GM19468 (cell line): Measurements from ENCODE around the gene MGAT3.

Source experiments
- ATAC-seq: cut with Tn5 transposase; IDR thresholded peaks from one replicate; pipeline ENCODE4 v1.9.1; 2021; ENCODE audit warnings: mild to moderate bottlenecking, moderate library complexity, moderate number of reproducible peaks; ENCODE audit not compliant: unreplicated experiment; ENCODE audit errors: extremely low read depth

The MGAT3 gene

DNA sequence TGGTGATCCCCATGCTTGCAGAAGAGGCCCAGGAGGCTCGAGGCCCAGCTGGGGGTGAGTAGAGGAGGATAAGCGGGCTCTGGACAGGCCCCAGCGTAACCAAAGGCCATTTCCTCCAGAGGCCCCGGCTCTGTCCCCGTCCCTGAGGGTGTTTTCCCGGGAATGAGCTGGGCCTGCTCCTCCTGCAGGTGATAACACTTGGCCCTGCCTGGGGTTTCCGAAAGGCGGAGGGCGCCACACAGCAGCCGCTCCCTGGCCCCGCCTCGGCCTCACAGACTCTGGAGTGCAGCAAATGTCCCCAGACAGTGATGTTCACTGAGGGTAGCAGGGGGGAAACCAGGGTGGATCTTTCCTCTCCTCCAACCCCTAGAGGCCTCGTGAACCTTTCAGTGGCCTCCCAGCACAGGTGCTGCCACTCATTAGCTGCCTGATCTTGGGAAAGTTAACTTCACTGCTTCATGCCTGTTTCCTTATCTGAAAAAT lies 10.5 kb upstream of the MGAT3 start:
- ATAC-seq, result no peak

DNA sequence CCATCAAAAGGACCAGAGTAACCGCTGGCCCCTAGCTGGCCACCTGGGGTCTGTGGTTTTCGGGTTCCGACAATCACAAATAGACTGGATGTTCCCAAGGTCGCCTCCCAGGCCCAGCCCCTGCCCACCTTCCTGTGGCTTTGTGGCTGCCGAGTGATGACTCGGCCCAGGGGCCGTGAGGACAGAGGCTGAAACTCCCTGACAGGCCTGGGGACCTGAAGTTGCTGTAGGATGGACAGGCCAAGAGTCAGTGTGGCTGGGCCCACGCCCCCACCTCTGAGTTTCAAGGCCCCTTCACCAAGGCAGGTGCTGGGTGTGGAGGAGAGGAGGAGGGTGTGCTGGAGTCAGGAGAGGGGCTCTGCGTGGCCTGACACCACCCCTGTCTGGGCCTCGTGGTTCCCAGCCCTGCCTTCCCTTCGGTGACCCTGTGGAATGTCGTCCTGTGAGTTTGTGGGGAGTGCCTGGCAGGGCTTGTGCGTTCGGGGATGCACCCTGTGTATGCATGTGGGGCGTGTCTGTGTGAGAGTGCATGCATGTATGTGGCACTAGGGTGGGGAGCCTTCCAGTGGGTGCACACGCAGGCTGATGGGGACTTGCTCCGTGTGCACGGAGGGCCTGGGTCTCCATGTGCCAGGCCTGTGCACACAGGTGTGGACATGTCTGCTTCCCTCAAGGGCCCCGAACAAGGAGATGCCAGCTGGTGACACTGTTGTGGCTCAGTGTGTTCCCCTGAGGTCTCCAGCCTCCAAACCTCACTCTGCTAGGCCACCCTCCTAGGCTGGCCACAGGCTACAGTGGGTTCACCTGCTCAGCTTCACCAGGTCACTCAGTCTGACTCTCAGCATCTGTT lies 8.4 kb upstream of the MGAT3 start:
- ATAC-seq, result no peak

DNA sequence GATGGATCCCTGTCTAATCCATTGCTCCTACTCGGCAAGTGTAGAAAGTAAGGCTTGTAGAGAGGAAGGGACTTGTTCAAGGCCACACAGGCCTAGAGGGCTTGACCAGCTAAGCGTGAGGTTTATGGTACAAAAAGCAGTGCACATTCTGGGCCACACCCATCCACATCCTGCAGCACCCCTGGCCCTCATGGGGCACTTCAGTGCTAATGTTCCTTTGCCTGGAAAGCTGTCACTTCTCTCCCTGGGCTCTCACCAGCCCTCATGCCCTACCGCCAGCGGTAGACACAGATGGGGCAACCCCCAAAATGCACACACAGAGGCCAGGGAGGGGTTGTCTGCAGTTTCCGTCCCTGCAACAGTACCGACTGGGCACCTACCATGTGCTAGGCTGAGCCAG lies 7.1 kb upstream of the MGAT3 start:
- no peak for ATAC-seq

DNA sequence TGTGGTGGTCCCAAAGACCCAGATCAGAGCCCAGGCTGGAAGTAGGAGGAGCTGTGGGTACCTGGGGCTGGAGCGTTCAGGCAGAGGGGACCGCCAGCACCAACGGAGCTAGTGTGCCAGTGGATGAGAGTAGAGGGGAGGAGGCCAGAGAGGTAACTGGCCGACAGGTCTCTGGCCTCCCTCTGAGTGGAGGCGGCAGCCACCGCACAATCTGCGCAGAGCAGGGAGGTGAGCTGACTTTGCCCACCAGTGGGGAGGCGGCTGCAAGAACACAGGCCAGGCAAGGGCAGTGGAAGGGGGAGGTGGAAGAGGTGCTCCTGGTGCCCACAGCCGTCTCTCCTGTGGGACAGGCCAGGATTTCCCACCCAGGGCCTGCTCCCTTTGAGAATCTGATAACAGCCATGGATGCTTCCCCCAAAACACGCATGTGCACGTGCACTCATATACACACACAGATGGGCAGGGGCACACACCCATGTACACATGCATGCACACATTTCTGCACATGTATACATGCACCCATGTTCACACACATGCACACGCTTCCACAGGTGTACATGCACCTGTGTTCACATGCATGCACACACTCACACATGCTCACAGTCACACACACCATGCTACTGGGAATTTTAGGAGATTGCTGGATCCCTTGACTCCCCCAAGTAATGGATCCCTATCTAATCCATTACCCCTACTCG lies 6.4 kb upstream of the MGAT3 start:
- no peak for ATAC-seq

DNA sequence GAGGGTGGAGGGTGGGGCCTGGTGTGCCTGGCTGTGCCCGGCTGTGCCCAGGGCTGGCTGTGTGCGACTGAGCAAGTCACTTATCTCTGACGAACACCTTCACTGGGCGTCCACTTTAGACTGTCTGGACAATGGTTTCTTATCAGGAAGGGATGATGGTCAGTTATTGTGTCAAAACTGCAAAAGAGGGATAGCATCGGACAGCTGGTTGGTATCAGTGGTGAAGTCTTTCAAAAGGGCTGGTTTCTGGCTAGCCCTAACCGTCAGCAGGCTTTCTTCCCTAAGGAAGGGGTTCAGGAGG lies 4.1 kb upstream of the MGAT3 start:
- ATAC-seq, result no peak

DNA sequence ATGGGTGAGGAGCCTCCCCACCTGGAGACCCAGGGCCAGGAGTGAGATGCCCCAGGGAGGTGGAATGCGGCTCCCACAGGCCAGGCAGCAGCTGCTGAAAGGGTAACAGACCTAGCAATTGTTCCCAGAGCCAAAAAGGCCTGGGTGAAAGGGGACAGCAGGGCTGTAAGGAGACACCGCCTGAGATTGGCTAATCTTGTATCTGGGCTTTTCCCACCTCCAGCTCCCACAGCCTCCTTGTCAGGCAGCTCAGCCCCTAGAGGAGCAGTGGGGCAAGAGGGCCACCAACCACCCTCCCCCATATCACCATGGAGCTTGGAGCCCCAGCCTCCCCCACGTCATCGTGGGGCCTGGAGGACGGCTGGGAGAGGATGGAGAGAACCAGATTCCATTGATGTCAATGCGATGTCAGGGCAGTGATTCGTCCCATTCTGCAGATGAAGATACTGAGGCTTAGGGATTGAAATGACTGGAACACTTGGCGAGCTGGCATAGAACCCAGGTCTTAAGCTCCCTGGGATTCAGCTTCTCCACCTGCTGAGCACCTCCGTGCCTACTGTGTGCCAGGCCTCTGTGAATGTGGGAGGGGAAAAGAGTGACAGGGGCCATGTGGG lies 2.9 kb upstream of the MGAT3 start:
- ATAC-seq, result no peak

DNA sequence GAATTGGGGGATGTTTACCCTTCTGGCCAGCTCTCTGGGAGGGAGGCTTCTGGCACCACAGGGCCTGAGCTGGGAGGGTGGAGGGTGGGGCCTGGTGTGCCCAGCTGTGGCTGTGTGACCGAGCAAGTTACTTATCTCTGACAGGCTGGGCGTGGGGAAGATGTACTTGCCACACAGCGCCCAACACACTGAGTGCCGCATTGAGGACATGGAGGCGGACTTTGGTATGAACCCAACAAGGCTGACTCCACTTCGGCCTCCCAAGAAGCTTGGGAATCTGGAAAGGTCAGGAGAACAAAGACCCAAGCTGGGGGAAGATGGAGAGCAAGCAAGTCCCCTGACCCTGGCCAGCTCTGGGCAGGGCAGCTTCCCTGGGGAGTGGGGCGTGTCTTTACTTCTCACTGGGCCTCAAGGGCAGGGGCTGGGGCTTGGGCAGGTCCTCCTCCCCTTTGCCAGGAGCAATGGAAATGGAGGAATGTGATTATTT lies 2.4 kb upstream of the MGAT3 start:
- ATAC-seq, result no peak

DNA sequence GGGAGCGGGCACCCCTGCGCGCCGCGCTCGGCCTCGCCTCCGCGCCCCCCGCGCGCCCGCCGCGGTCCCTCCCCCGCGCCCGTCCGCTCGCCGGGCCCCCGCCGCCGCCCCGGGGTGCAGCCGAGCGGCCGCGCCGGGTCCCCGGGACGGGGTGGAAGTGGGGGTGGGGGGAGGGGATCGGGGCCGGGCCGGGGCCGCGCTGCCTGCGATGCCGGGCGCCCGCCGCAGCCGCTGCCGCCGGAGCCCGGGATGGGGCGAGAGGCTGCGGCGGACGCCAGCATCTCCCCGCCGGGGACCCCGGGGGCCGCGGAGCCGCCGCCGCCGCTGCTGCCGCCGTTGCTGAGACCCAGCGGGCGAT lies 365 bp downstream of the MGAT3 start:
- no peak for ATAC-seq

DNA sequence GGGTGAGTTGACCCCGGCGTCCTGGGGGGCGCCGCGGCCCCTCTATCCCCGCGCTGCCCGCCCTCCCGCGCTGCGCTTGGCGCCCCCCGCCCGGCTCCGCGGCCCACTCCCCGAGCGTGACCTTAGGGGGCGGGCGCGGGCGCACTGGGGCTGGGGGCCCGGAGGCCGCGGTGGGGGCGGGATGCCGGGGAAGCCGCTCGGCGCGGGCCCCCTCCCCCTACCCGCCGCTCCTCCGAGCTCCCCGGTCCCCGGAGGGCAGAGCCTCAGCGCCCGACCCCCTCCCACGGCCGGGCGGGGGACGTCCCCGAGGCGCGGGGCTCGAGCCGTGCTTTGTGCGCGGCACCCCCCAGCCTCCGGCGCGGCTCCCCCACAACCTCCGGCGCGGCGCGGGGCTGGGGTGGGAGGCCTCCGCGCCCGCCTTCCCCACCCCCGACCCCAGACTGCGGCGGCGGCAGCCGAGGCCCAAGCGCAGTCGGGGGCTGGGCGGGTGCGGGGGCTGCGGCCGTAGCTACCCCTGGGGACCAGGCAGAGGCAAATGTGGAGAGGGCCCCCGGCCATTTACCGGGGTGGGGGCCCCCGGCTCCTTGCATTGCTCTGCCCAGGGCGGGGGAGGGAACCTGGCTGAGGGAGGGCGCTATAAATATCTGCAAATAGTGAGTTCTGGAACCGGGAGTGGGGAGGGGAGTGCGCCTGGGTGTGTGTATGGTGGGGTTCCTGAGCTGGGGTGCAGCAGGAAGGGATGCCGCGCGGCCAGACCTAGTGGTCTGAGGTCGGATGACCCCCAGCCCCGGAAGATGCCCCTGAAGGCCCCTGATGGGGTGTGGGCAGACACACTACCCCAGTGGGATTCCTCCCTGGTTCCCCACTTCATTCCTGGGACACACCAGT lies 988 bp downstream of the MGAT3 start:
- peak; percentile 27 for ATAC-seq

DNA sequence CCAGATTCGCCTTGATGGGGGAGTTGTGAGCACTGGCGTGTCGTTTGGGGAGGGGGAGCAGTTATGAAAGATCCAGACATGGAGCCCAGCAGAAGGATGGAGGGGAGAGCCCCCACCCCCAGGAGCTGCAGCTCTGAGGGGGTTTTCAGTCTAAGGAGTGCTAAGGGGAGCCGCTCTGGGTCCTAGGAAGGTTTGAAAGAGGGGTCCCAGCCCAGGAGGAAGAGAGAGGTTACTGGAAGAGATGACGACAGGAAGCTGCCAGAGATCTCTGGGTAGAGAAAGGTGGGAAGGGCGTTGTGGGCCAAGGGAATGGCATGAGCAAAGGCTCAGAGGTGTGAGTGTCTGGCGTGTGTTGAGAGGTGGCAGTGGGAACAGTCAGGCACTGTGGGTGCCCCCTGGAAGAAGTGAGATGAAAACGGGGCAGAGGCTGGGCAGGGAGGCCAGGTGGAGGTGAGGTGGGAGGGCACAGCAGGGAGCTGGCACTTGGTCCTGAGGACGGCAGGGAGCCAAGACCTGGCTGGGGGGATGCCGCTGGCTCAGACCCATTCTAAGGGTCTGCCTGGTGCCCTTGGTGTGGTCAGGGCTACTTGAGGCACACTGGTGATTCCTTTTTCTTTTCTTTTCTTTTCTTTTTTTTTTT lies 1.8 kb downstream of the MGAT3 start:
- ATAC-seq, result no peak

DNA sequence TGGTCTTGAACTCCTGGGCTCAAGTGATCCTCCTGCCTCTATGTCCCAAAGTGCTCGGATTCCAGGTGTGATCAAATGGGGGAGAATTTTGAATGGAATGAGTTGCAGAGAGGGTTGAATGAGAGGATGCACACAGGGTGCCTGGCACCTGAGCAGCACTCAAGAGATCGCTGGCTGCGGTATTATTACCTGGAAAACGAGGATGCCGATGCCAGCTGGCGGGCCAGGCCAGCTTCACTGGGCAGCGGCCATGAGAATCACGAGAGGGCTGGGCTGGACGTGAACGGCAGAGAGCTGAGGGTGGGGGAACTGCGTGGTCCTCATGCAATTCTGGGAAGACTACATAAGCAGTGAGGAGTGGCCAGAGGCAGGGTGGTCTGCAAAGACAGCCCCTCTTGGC lies 2.9 kb downstream of the MGAT3 start:
- ATAC-seq, result no peak

DNA sequence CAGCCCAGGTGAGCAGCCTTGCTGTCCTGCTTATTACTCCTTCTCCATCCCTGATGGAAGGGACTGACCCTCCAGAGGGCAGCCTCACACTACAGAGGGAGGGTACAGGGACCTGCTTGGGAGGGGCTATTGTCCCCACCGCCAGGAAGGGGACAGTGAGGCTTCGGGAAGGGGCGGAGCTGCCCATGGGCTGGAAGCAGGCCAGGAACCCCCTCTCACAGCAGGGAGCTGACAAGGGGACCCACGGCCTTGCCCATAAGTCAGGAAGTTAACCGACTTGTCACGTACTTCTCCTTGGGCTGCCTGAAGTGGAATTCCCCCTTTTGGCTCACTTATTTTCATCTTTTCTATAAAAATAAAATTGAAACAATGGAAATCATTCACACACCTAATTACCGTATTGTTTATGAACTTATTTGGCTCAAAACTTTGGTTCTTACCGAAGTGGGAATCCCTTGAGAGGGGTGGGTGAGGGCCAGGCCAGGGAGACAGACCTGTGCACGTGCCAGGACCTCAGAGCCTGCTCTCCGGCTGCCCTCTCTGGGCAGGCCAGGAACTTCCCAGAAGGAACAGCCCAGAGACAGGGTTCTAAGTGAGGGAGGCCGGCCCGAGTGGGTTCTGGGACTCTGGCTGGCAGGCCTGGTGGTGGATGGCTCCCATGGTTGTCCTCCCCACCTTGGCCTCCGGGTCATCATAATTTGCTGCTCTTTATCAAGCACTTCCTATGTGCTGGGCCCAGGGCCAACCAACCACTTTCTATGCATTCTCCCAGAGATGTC lies 5.8 kb downstream of the MGAT3 start:
- ATAC-seq, result no peak

DNA sequence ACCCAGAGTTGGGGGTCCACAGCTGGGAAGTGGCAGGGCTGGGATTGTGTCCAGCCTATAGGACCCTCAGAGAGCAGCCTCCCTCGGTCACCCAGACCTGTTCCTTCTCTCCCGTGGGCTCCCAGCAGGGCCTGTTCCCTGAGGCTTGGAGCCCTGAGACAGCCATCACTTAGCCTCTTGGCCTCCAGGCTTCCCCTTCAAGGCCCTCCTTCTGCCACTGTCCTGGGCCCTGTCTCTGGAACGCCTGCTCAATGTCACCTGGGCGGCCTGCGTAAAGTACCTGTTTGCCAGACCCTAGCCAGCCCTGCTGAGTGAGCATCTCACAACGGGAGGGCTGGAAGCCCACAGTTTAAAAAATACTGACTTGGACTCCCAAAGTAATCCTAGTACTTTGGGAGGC lies 6.5 kb downstream of the MGAT3 start:
- no peak for ATAC-seq

DNA sequence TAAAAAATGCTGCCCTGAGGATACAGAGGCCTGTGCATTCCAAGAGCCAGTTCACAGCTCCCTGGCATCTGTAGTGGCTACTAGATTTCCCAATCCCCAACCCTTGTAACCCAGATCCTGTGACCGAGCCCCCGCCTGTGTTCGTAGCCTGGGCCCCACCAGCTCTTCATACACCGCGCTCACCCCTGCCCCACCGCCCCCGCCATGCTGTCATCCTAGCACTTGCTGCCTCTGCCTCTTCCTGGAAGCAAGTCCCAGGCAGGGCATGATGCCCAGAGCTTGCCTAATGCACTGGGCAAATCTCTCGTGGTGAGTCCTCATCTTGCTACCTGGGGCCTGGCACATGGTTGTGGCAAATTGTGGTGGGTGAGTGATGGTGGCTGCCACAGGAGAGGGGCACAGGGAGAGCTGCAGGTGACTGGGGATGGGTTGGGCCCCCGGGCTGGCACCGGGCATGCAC lies 7.1 kb downstream of the MGAT3 start:
- no peak for ATAC-seq

DNA sequence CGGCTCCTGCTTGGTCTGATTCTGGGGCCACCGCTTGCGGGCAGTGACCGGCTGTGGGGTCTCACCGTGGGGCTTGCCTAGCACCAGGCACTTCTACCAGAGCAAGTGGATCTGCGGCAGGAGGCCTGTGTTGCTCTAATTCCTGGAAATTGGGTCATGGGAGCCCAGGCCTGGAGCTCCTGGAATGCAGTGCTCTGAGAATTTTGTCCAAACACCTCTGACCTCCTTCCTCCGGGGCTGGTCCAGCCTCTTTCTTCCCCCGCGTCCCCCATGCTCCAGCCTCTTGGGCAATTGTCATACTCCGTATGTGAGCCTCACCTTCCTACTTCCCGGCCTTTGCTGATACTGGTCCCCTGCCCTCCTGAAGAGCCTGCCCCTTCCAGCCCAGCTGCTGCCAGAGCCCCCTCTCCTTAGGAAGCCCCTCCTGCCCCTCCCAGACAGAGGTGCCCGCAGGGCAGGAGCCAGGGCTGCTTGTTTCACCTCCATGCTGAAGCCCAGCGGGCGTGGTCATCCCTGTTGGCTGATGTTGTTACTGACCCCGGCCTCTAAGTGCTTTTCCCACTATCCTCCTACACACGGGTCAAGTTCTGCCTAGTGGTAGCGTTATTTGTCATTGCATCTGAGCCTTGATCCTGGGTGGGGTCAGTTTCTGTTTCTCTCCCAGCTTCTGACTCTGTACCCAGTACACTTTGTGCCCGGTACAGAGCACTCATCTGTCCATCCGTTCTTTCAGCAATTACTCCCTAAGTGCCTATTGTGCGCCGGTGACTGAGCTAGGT lies 9.6 kb downstream of the MGAT3 start:
- ATAC-seq, result no peak

DNA sequence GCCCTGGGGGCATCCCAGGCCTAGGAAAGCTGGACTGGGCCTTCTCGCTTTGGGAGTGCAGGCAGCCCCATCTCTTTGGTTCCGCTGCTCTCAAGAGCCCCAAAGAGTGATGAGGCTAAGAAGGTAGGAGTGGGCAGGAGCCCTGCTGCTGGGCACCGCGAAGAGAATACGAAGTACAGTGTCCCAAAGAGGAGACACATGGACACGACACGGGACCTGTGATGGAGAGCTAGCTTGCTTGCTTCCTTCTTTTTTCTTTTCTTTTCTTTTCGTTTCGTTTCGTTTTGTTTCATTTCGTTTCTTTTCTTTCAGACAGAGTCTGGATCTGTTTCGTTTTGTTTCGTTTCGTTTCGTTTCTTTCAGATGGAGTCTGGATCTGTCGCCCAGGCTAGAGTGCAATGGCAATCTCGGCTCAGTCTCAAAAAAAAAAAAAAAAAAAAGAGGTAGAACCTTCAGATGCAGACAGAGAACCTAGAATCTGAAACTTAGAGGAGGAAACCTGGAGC lies 10.6 kb downstream of the MGAT3 start:
- no peak for ATAC-seq

DNA sequence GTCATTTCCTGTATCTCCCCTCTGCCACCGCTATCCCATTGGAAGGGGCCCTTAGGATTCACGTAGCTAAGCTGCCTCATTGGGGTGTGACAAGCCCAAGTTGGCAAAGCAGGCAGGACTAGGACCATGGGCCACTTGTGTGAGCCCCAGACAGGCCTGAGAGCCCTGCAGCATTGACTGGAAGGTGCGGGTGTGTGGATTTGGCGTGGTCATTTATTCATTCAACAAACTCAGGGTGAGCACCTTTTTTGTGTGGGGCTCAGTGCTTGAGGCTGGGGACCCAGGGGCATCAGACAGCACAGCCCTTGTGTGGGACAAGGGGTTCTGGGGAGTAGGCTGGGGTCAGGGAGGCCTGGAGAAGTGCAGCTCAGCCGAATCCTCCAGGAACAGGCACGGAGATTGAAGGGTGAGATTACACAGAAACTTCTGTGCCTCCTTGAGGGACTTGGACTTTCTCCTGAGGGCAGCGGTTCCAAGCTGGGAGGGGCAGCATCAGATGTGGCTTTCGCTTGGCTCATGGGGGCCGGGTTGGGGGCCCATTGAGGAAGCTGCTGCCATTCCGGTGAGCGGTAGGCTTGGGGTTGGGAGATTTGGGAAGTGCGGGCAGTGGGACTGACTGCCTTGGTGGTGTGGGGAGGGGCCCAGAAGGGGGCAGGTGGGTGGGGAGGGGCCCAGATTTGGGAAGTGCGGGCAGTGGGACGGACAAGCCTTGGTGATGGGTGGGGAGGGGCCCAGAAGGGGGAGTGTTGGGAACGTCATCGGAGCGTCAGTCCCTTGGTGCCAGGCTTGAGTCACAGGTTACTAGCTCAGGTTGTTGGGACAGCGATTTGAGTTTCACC lies 11.9 kb downstream of the MGAT3 start:
- no peak for ATAC-seq
